Measurements from ENCODE around the gene PRH1. TPM values are rescaled to one million over a fixed set of nuclear protein-coding genes. Genes with fewer than 3 reads are reported as not detected.

The PRH1 gene
- 18.7 TPM for total RNA-seq
- polyA plus RNA-seq, result 7.4 TPM
- long read RNA-seq, donor 1, result 0 reads
- long read RNA-seq, donor 2, result 0 reads
- long read RNA-seq, donor 3, partial matches to known transcripts, result 0 of 2 reads
- long read RNA-seq, donor 3, other reads (novel, unspliced or antisense), result 0 of 2 reads
- long read RNA-seq, donor 4, result 0 reads
- long read RNA-seq, donor 5, partial matches to known transcripts, result 0 of 1 reads
- long read RNA-seq, donor 5, other reads (novel, unspliced or antisense), result 0 of 1 reads
- long read RNA-seq, donor 6, result 0 reads
- long read RNA-seq, donor 7, partial matches to known transcripts, result 0 of 1 reads
- long read RNA-seq, donor 7, other reads (novel, unspliced or antisense), result 0 of 1 reads
- long read RNA-seq, donor 8, result 0 reads
- long read RNA-seq, donor 9, partial matches to known transcripts, result 0 of 1 reads
- long read RNA-seq, donor 9, other reads (novel, unspliced or antisense), result 0 of 1 reads
- long read RNA-seq, donor 10, result 0 reads

- no peak within 1 kb of the TSS for H3K27ac ChIP-seq (ENCODE audit: low read depth in 1 of 2, low read length in 1 of 2)
- 95% methylated on average over 6 of the region's 6 CpGs for WGBS
- no peak within 1 kb of the TSS for H3K4me3 ChIP-seq (ENCODE audit: low read length in 2 of 2)
Observed at GRCh38 chr12:10884086-10884725, at the start of gene PRH1. TSS of gene PRH1 (minus strand) at chr12:10884255. CDS start at chr12:10884217, 38 bp downstream.

GRCh38 chr12:10928746-10929286, 44.8 kb upstream of the PRH1 start, which contains the start of gene PRH2:
TSS of gene PRH2 (plus strand) at chr12:10929236. CDS start at chr12:10929274, 38 bp downstream.
- Histone ChIP-seq H3K4me3 (ENCODE audit: low read length in 2 of 2) (no peak within 1 kb of the TSS), H3K9me3 (ENCODE audit: control insufficient read depth in 2 of 2, insufficient read depth in 1 of 2, low read length in 1 of 2) (no peaks in the 10 kb centered on the region), H3K36me3 (ENCODE audit: control insufficient read depth in 2 of 2, insufficient read depth in 2 of 2, low read length in 1 of 2) (no peaks in the 10 kb centered on the region), H3K27ac (ENCODE audit: low read depth in 1 of 2, low read length in 1 of 2) (no peak within 1 kb of the TSS), H3K27me3 (ENCODE audit: control insufficient read depth in 2 of 2, insufficient read depth in 1 of 2, low read length in 1 of 2) (no peaks in the 10 kb centered on the region), H3K4me1 (ENCODE audit: control insufficient read depth in 2 of 2, insufficient read depth in 2 of 2, low read length in 2 of 2) (no peaks in the 10 kb centered on the region)
- DNase-seq (ENCODE audit: low read depth in 6 of 9, low spot score in 9 of 9), result no peak
- 97% methylated on average over 5 of the region's 5 CpGs for WGBS

More at GRCh38 chr12:10884086-10884725, at the start of gene PRH1:
- Histone ChIP-seq H3K27me3 (ENCODE audit: control insufficient read depth in 2 of 2, insufficient read depth in 1 of 2, low read length in 1 of 2) (no peaks in the 10 kb centered on the region), H3K9me3 (ENCODE audit: control insufficient read depth in 2 of 2, insufficient read depth in 1 of 2, low read length in 1 of 2) (no peaks in the 10 kb centered on the region), H3K36me3 (ENCODE audit: control insufficient read depth in 2 of 2, insufficient read depth in 2 of 2, low read length in 1 of 2) (no peaks in the 10 kb centered on the region), H3K4me1 (ENCODE audit: control insufficient read depth in 2 of 2, insufficient read depth in 2 of 2, low read length in 2 of 2) (no peaks in the 10 kb centered on the region)
- DNase-seq (ENCODE audit: low read depth in 6 of 9, low spot score in 9 of 9), result no peak

- H3K4me3 ChIP-seq (ENCODE audit: low read length in 2 of 2), result no peak overlapping the region
- no peak for DNase-seq (ENCODE audit: low read depth in 6 of 9, low spot score in 9 of 9)
- H3K9me3 ChIP-seq (ENCODE audit: control insufficient read depth in 2 of 2, insufficient read depth in 1 of 2, low read length in 1 of 2), result no peaks in the 10 kb centered on the region
- no peak overlapping the region for H3K27ac ChIP-seq (ENCODE audit: low read depth in 1 of 2, low read length in 1 of 2)
- H3K4me1 ChIP-seq (ENCODE audit: control insufficient read depth in 2 of 2, insufficient read depth in 2 of 2, low read length in 2 of 2), result no peaks in the 10 kb centered on the region
- WGBS, result 87% methylated on average over 5 of the region's 5 CpGs
- no peaks in the 10 kb centered on the region for H3K27me3 ChIP-seq (ENCODE audit: control insufficient read depth in 2 of 2, insufficient read depth in 1 of 2, low read length in 1 of 2)
- H3K36me3 ChIP-seq (ENCODE audit: control insufficient read depth in 2 of 2, insufficient read depth in 2 of 2, low read length in 1 of 2), result no peaks in the 10 kb centered on the region
Observed at GRCh38 chr12:10926269-10926668, 42.2 kb upstream of the PRH1 start.

GRCh38 chr12:10919809-10920208, 35.8 kb upstream of the PRH1 start:
- H3K4me3 ChIP-seq (ENCODE audit: low read length in 2 of 2), result no peak overlapping the region
- no peaks in the 10 kb centered on the region for H3K27me3 ChIP-seq (ENCODE audit: control insufficient read depth in 2 of 2, insufficient read depth in 1 of 2, low read length in 1 of 2)
- no peaks in the 10 kb centered on the region for H3K9me3 ChIP-seq (ENCODE audit: control insufficient read depth in 2 of 2, insufficient read depth in 1 of 2, low read length in 1 of 2)
- no peak for DNase-seq (ENCODE audit: low read depth in 6 of 9, low spot score in 9 of 9)
- no peaks in the 10 kb centered on the region for H3K4me1 ChIP-seq (ENCODE audit: control insufficient read depth in 2 of 2, insufficient read depth in 2 of 2, low read length in 2 of 2)
- WGBS, result 99% methylated on average over 1 of the region's 1 CpG
- H3K27ac ChIP-seq (ENCODE audit: low read depth in 1 of 2, low read length in 1 of 2), result no peak overlapping the region
- no peaks in the 10 kb centered on the region for H3K36me3 ChIP-seq (ENCODE audit: control insufficient read depth in 2 of 2, insufficient read depth in 2 of 2, low read length in 1 of 2)

GRCh38 chr12:10910380-10910779, 26.3 kb upstream of the PRH1 start:
- no peak for DNase-seq (ENCODE audit: low read depth in 6 of 9, low spot score in 9 of 9)
- Histone ChIP-seq H3K4me1 (ENCODE audit: control insufficient read depth in 2 of 2, insufficient read depth in 2 of 2, low read length in 2 of 2) (no peaks in the 10 kb centered on the region), H3K27me3 (ENCODE audit: control insufficient read depth in 2 of 2, insufficient read depth in 1 of 2, low read length in 1 of 2) (no peaks in the 10 kb centered on the region), H3K9me3 (ENCODE audit: control insufficient read depth in 2 of 2, insufficient read depth in 1 of 2, low read length in 1 of 2) (peaks cover 0 to 1% of the 10 kb centered on the region in 2 donors), H3K4me3 (ENCODE audit: low read length in 2 of 2) (no peak overlapping the region), H3K36me3 (ENCODE audit: control insufficient read depth in 2 of 2, insufficient read depth in 2 of 2, low read length in 1 of 2) (no peaks in the 10 kb centered on the region), H3K27ac (ENCODE audit: low read depth in 1 of 2, low read length in 1 of 2) (no peak overlapping the region)
- over 99% methylated on average over 8 of the region's 8 CpGs for WGBS

GRCh38 chr12:10909462-10909861, 25.4 kb upstream of the PRH1 start, which contains the start of gene TAS2R13:
TSS of gene TAS2R13 (minus strand) at chr12:10909562. CDS start at chr12:10909298, 264 bp downstream.
- peaks cover 0 to 3% of the 10 kb centered on the region in 2 donors for H3K9me3 ChIP-seq (ENCODE audit: control insufficient read depth in 2 of 2, insufficient read depth in 1 of 2, low read length in 1 of 2)

GRCh38 chr12:10904686-10905085, 20.6 kb upstream of the PRH1 start:
- Histone ChIP-seq H3K9me3 (ENCODE audit: control insufficient read depth in 2 of 2, insufficient read depth in 1 of 2, low read length in 1 of 2) (peaks cover 0 to 10% of the 10 kb centered on the region in 2 donors), H3K4me3 (ENCODE audit: low read length in 2 of 2) (no peak overlapping the region), H3K27ac (ENCODE audit: low read depth in 1 of 2, low read length in 1 of 2) (no peak overlapping the region), H3K36me3 (ENCODE audit: control insufficient read depth in 2 of 2, insufficient read depth in 2 of 2, low read length in 1 of 2) (no peaks in the 10 kb centered on the region), H3K4me1 (ENCODE audit: control insufficient read depth in 2 of 2, insufficient read depth in 2 of 2, low read length in 2 of 2) (no peaks in the 10 kb centered on the region), H3K27me3 (ENCODE audit: control insufficient read depth in 2 of 2, insufficient read depth in 1 of 2, low read length in 1 of 2) (no peaks in the 10 kb centered on the region)
- no peak for DNase-seq (ENCODE audit: low read depth in 6 of 9, low spot score in 9 of 9)
- WGBS, result 96% methylated on average over 4 of the region's 4 CpGs

More at GRCh38 chr12:10909462-10909861, 25.4 kb upstream of the PRH1 start, which contains the start of gene TAS2R13:
- Histone ChIP-seq H3K4me3 (ENCODE audit: low read length in 2 of 2) (no peak within 1 kb of the TSS), H3K27me3 (ENCODE audit: control insufficient read depth in 2 of 2, insufficient read depth in 1 of 2, low read length in 1 of 2) (no peaks in the 10 kb centered on the region), H3K36me3 (ENCODE audit: control insufficient read depth in 2 of 2, insufficient read depth in 2 of 2, low read length in 1 of 2) (no peaks in the 10 kb centered on the region), H3K27ac (ENCODE audit: low read depth in 1 of 2, low read length in 1 of 2) (no peak within 1 kb of the TSS), H3K4me1 (ENCODE audit: control insufficient read depth in 2 of 2, insufficient read depth in 2 of 2, low read length in 2 of 2) (no peaks in the 10 kb centered on the region)
- no peak for DNase-seq (ENCODE audit: low read depth in 6 of 9, low spot score in 9 of 9)
- WGBS, result 100% methylated on average over 1 of the region's 1 CpG

- Histone ChIP-seq H3K9me3 (ENCODE audit: control insufficient read depth in 2 of 2, insufficient read depth in 1 of 2, low read length in 1 of 2) (peaks cover 0 to 10% of the 10 kb centered on the region in 2 donors), H3K4me1 (ENCODE audit: control insufficient read depth in 2 of 2, insufficient read depth in 2 of 2, low read length in 2 of 2) (no peaks in the 10 kb centered on the region), H3K36me3 (ENCODE audit: control insufficient read depth in 2 of 2, insufficient read depth in 2 of 2, low read length in 1 of 2) (no peaks in the 10 kb centered on the region), H3K27me3 (ENCODE audit: control insufficient read depth in 2 of 2, insufficient read depth in 1 of 2, low read length in 1 of 2) (no peaks in the 10 kb centered on the region), H3K27ac (ENCODE audit: low read depth in 1 of 2, low read length in 1 of 2) (no peak overlapping the region), H3K4me3 (ENCODE audit: low read length in 2 of 2) (no peak overlapping the region)
- DNase-seq (ENCODE audit: low read depth in 6 of 9, low spot score in 9 of 9), result no peak
- WGBS, result 99% methylated on average over 1 of the region's 1 CpG
Observed at GRCh38 chr12:10901427-10901826, 17.4 kb upstream of the PRH1 start.

- Histone ChIP-seq H3K9me3 (ENCODE audit: control insufficient read depth in 2 of 2, insufficient read depth in 1 of 2, low read length in 1 of 2) (peaks cover 0 to 10% of the 10 kb centered on the region in 2 donors), H3K36me3 (ENCODE audit: control insufficient read depth in 2 of 2, insufficient read depth in 2 of 2, low read length in 1 of 2) (no peaks in the 10 kb centered on the region), H3K4me3 (ENCODE audit: low read length in 2 of 2) (no peak overlapping the region), H3K27ac (ENCODE audit: low read depth in 1 of 2, low read length in 1 of 2) (no peak overlapping the region), H3K27me3 (ENCODE audit: control insufficient read depth in 2 of 2, insufficient read depth in 1 of 2, low read length in 1 of 2) (no peaks in the 10 kb centered on the region), H3K4me1 (ENCODE audit: control insufficient read depth in 2 of 2, insufficient read depth in 2 of 2, low read length in 2 of 2) (no peaks in the 10 kb centered on the region)
- 96% methylated on average over 1 of the region's 1 CpG for WGBS
- no peak for DNase-seq (ENCODE audit: low read depth in 6 of 9, low spot score in 9 of 9)
Observed at GRCh38 chr12:10900972-10901371, 16.9 kb upstream of the PRH1 start.
